ENCODE results near the gene ARHGEF17.

- no peak for TF ChIP-seq POLR2A (IDR thresholded peaks at IDR 0.05)
- TF ChIP-seq, protein P1, sequence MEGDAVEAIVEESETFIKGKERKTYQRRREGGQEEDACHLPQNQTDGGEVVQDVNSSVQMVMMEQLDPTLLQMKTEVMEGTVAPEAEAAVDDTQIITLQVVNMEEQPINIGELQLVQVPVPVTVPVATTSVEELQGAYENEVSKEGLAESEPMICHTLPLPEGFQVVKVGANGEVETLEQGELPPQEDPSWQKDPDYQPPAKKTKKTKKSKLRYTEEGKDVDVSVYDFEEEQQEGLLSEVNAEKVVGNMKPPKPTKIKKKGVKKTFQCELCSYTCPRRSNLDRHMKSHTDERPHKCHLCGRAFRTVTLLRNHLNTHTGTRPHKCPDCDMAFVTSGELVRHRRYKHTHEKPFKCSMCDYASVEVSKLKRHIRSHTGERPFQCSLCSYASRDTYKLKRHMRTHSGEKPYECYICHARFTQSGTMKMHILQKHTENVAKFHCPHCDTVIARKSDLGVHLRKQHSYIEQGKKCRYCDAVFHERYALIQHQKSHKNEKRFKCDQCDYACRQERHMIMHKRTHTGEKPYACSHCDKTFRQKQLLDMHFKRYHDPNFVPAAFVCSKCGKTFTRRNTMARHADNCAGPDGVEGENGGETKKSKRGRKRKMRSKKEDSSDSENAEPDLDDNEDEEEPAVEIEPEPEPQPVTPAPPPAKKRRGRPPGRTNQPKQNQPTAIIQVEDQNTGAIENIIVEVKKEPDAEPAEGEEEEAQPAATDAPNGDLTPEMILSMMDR (IDR thresholded peaks at IDR 0.05): no peak
Observed at GRCh38 chr11:73290536-73290935, 17.5 kb upstream of the ARHGEF17 start.

Measured in Peyer's patch (tissue), 4 donors.